ENCODE results near the gene USP19. TPM values are rescaled to one million over a fixed set of nuclear protein-coding genes. Genes with fewer than 3 reads are reported as not detected.

USP19 gene
- total and polyA plus RNA-seq, 2 of the 8 experiments (the other 6 are each of a cell fraction or from before 2014, with no cell fraction given), result 46.4 to 65.8 TPM

GRCh38 chr3:49132073-49132436 lies 11.4 kb upstream of the USP19 start:
- peak overlapping the region; percentile 62 to 92 (median 81) for H3K4me3 ChIP-seq (ENCODE audit: extremely low read depth in 1 of 4, insufficient read depth in 2 of 4, low read depth in 3 of 4, low read length in 4 of 4)
- peak overlapping the region; percentile 87 for H4K91ac ChIP-seq (replicated peaks; ENCODE audit: insufficient read length, low read length)
- peak overlapping the region in 3 of 4 experiments; percentile 24 to 48 (median 36); a peak in 5 of 7 replicates for H3K9ac ChIP-seq (replicated peaks in 1 of 4; ENCODE audit: extremely low read depth in 1 of 4, low read depth in 3 of 4, low read length in 3 of 4)
- peak overlapping the region; percentile 60 for H3K4ac ChIP-seq (replicated peaks; ENCODE audit: insufficient read length, low read depth, low read length)
- peak overlapping the region; percentile 71; the same call in 1 of the 2 replicates for H2BK12ac ChIP-seq (ENCODE audit: low read depth, low read length)
- FAIRE-seq, result no peak
- no peak for DNase-seq (ENCODE audit: low read depth in 1 of 2, low spot score in 2 of 2)
- H3K14ac ChIP-seq (ENCODE audit: insufficient read length), result no peak overlapping the region
- no peak overlapping the region for H4K8ac ChIP-seq (ENCODE audit: extremely low read depth, insufficient read depth, low read length)
- no peak overlapping the region for H4K5ac ChIP-seq (ENCODE audit: insufficient read length, low read depth, low read length)
- H2AK5ac ChIP-seq (ENCODE audit: low read depth, low read length), result peak overlapping the region; percentile 75; the same call in 1 of the 2 replicates
- H3K56ac ChIP-seq (replicated peaks; ENCODE audit: insufficient read length, low read depth, low read length), result no peak overlapping the region
- H3K18ac ChIP-seq (ENCODE audit: extremely low read depth, low read length), result no peak overlapping the region
- TF ChIP-seq TAF7 (optimal IDR thresholded peaks at IDR 0.05; ENCODE audit: borderline replicate concordance, low read depth, low read length) (no peak), HDAC6 (IDR thresholded peaks at IDR 0.05; ENCODE audit: low read depth, low read length) (no peak)
- peak overlapping the region; percentile 76 to 90 for H3K4me2 ChIP-seq (ENCODE audit: insufficient read depth in 1 of 2, low read depth in 2 of 2, low read length in 2 of 2)
- H3K79me1 ChIP-seq (ENCODE audit: low read depth, low read length), result 0 out of 2 replicates have a peak, but pooled peaks cover 4% of the 10 kb centered on the region
- no peak overlapping the region for H3K23ac ChIP-seq (ENCODE audit: insufficient read length)
- CTCF ChIA-PET (ENCODE audit: partially characterized antibody), result interaction anchor here (0.7 to 5.5 kb wide), 13 partner anchors 10 to 283 kb away, joined by 3 to 43 read pairs (median 3); partner anchors contain the start of genes KLHDC8B and USP19
- H3K9me3 ChIP-seq (ENCODE audit: insufficient read depth in 2 of 2, low read depth in 1 of 2, low read length in 1 of 2), result no peaks in the 10 kb centered on the region
- peaks cover 0 to 4% of the 10 kb centered on the region in 2 experiments for H4K20me1 ChIP-seq (replicated peaks in 1 of 2; ENCODE audit: control insufficient read depth in 1 of 2, insufficient read depth in 2 of 2, low read length in 2 of 2)
- peak overlapping the region; percentile 89 for H2BK5ac ChIP-seq (ENCODE audit: low read depth, low read length)
- no peak overlapping the region for H2BK20ac ChIP-seq (ENCODE audit: low read length)
- peak overlapping the region; percentile 10; the same call in 1 of the 2 replicates for H3K27ac ChIP-seq (ENCODE audit: low read depth, low read length)
- H3K36me3 ChIP-seq (ENCODE audit: control insufficient read depth in 2 of 4, insufficient read depth in 4 of 4, low read length in 3 of 4), result 0 out of 8 replicates have a peak, but pooled peaks cover 0 to 2% (median 0%) of the 10 kb centered on the region in 4 experiments
- peaks cover 12% of the 10 kb centered on the region for H3K23me2 ChIP-seq (ENCODE audit: low read depth, low read length)
- no peak overlapping the region for H2BK15ac ChIP-seq (ENCODE audit: low read length)
- no peaks in the 10 kb centered on the region for H3K79me2 ChIP-seq (ENCODE audit: control insufficient read depth in 1 of 2, insufficient read depth in 2 of 2, low read length in 2 of 2)
- no peak overlapping the region for H2BK120ac ChIP-seq (replicated peaks; ENCODE audit: low read depth, low read length)
- WGBS, 2 experiments (ENCODE audit: extremely low coverage in 1 of 2, insufficient coverage in 1 of 2, insufficient read length in 1 of 2, insufficient replicate concordance in 2 of 2, low coverage in 1 of 2, low lambda C conversion rate in 2 of 2, missing lambda C conversion rate in 1 of 2), result 66% methylated on average over 9 of the region's 9 CpGs; no CpG with 5 or more reads in 1 of the 2 experiments
- POLR2A ChIA-PET (ENCODE audit: partially characterized antibody), result interaction anchor here (0.6 to 2.4 kb wide), 16 partner anchors 11 to 280 kb away, joined by 3 to 19 read pairs (median 4); partner anchors contain the start of genes NDUFAF3, QARS1, RHOA and USP19
- H3K4me1 ChIP-seq (replicated peaks in 1 of 4; ENCODE audit: control insufficient read depth in 3 of 4, insufficient read depth in 4 of 4, low read length in 3 of 4), result peaks cover 0 to 8% (median 7%) of the 10 kb centered on the region in 4 experiments; a peak in 6 of 7 replicates
- H2AFZ ChIP-seq (ENCODE audit: low read length), result no peak overlapping the region
- no peaks in the 10 kb centered on the region for H3K27me3 ChIP-seq (replicated peaks in 1 of 4; ENCODE audit: control insufficient read depth in 3 of 4, extremely low read depth in 1 of 4, insufficient read depth in 3 of 4, low read length in 3 of 4)
